ENCODE measurements around the gene MOCS1. TPM values are rescaled to one million over a fixed set of nuclear protein-coding genes. Genes with fewer than 3 reads are reported as not detected.

The MOCS1 gene
- polyA plus RNA-seq, 3 donors, result 0.05 to 0.26 (median 0.12) TPM

DNA sequence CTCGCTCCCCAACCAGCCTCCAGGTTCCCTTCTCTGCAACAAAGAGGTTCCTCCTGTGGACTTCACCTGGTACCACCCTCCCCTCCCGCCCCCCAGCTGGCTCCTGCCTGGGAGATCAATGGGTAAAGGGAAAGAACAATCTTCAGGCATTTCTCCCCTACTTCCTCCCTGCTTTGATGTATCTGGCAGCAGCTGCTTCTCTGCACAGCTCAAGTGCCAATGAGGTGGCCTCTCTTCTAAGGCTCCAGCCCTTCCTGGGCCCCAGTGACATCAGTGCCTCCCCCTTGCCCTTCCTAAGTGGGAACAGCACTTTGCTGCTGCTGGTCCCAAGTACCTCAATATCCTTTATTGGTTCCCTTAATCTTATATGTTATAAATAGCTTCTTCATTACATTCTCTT lies 23.5 kb downstream of the MOCS1 start:
- Mint-ChIP-seq H3K27ac (peak overlapping the region in 1 of 7 donors; percentile 46), H3K27me3 (ENCODE audit: low read depth in 3 of 3) (peaks cover 0 to 1% (median 0%) of the 10 kb centered on the region in 3 donors), H3K4me3 (no peak overlapping the region), H3K4me1 (no peaks in the 10 kb centered on the region), H3K36me3 (no peaks in the 10 kb centered on the region), H3K9me3 (peaks cover 0 to 6% (median 2%) of the 10 kb centered on the region in 7 donors)
- Histone ChIP-seq H3K27me3 (ENCODE audit: control insufficient read depth in 2 of 2, insufficient read depth in 2 of 2, low read length in 2 of 2) (no peaks in the 10 kb centered on the region), H3K9ac (ENCODE audit: insufficient read depth, low read length, poor library complexity, severe bottlenecking) (no peak overlapping the region), H4K20me1 (ENCODE audit: insufficient read depth, low read length) (no peaks in the 10 kb centered on the region), H3K9me3 (replicated peaks in 1 of 2; ENCODE audit: control insufficient read depth in 1 of 2, insufficient read depth in 1 of 2, low read length in 2 of 2) (peaks cover 0 to 5% of the 10 kb centered on the region in 2 donors), H3K4me1 (ENCODE audit: control insufficient read depth in 1 of 2, insufficient read depth in 2 of 2, low read length in 2 of 2) (no peaks in the 10 kb centered on the region), H2AFZ (ENCODE audit: insufficient read depth, low read depth, low read length, poor library complexity, severe bottlenecking) (no peak overlapping the region), H3K79me2 (ENCODE audit: insufficient read depth, low read length) (no peaks in the 10 kb centered on the region), H3K36me3 (replicated peaks in 1 of 2; ENCODE audit: control insufficient read depth in 1 of 2, insufficient read depth in 2 of 2, low read length in 2 of 2) (no peaks in the 10 kb centered on the region), H3K4me2 (replicated peaks; ENCODE audit: extremely low read depth, low read length, poor library complexity, severe bottlenecking) (no peak overlapping the region), H3K27ac (ENCODE audit: low read depth in 1 of 2, low read length in 2 of 2) (no peak overlapping the region), H3K4me3 (replicated peaks in 1 of 3; ENCODE audit: low read depth in 2 of 3, low read length in 3 of 3) (no peak overlapping the region)
- DNase-seq, result no peak
- intact Hi-C loops (cut with micrococcal nuclease), result no loop called here
- WGBS (ENCODE audit: insufficient coverage), result no CpG with 5 or more reads among the region's 2 CpGs
- TF ChIP-seq, protein P1, sequence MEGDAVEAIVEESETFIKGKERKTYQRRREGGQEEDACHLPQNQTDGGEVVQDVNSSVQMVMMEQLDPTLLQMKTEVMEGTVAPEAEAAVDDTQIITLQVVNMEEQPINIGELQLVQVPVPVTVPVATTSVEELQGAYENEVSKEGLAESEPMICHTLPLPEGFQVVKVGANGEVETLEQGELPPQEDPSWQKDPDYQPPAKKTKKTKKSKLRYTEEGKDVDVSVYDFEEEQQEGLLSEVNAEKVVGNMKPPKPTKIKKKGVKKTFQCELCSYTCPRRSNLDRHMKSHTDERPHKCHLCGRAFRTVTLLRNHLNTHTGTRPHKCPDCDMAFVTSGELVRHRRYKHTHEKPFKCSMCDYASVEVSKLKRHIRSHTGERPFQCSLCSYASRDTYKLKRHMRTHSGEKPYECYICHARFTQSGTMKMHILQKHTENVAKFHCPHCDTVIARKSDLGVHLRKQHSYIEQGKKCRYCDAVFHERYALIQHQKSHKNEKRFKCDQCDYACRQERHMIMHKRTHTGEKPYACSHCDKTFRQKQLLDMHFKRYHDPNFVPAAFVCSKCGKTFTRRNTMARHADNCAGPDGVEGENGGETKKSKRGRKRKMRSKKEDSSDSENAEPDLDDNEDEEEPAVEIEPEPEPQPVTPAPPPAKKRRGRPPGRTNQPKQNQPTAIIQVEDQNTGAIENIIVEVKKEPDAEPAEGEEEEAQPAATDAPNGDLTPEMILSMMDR (IDR thresholded peaks at IDR 0.05), result no peak

DNA sequence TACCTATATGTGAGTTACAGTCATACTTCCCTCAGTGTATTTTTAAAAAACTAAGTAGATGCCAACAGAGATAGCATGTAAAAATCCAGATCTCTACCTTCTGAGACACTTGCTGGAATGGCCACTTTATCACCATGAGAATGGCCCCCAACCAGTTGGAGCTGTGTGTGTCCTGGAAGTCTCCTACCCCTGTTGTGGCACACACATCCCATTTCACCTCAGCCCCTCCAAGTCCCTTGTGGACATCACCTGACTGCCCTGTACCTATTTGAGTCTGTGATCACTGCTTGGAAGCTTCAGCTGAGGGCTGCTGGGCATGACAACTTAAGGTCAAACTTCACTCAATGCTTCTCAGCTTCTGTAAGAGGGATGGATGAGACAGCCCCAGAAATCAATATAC lies 24.1 kb downstream of the MOCS1 start:
- H3K4me3 ChIP-seq (replicated peaks in 1 of 3; ENCODE audit: low read depth in 2 of 3, low read length in 3 of 3), result no peak overlapping the region
- H3K27me3 ChIP-seq (ENCODE audit: control insufficient read depth in 2 of 2, insufficient read depth in 2 of 2, low read length in 2 of 2), result no peaks in the 10 kb centered on the region
- no peak overlapping the region for H3K27ac Mint-ChIP-seq
- peaks cover 0 to 6% (median 2%) of the 10 kb centered on the region in 7 donors for H3K9me3 Mint-ChIP-seq
- no peak overlapping the region for H3K4me2 ChIP-seq (replicated peaks; ENCODE audit: extremely low read depth, low read length, poor library complexity, severe bottlenecking)
- DNase-seq, result no peak
- no peak overlapping the region for H2AFZ ChIP-seq (ENCODE audit: insufficient read depth, low read depth, low read length, poor library complexity, severe bottlenecking)
- no peak overlapping the region for H3K9ac ChIP-seq (ENCODE audit: insufficient read depth, low read length, poor library complexity, severe bottlenecking)
- H3K4me1 ChIP-seq (ENCODE audit: control insufficient read depth in 1 of 2, insufficient read depth in 2 of 2, low read length in 2 of 2), result no peaks in the 10 kb centered on the region
- H4K20me1 ChIP-seq (ENCODE audit: insufficient read depth, low read length), result no peaks in the 10 kb centered on the region
- no peaks in the 10 kb centered on the region for H3K36me3 ChIP-seq (replicated peaks in 1 of 2; ENCODE audit: control insufficient read depth in 1 of 2, insufficient read depth in 2 of 2, low read length in 2 of 2)
- TF ChIP-seq, protein P1 (IDR thresholded peaks at IDR 0.05), result no peak
- H3K36me3 Mint-ChIP-seq, result no peaks in the 10 kb centered on the region
- H3K4me3 Mint-ChIP-seq, result no peak overlapping the region
- H3K27me3 Mint-ChIP-seq (ENCODE audit: low read depth in 3 of 3), result peaks cover 0 to 1% (median 0%) of the 10 kb centered on the region in 3 donors
- no peaks in the 10 kb centered on the region for H3K4me1 Mint-ChIP-seq
- H3K9me3 ChIP-seq (replicated peaks in 1 of 2; ENCODE audit: control insufficient read depth in 1 of 2, insufficient read depth in 1 of 2, low read length in 2 of 2), result no peaks in the 10 kb centered on the region
- intact Hi-C loops (cut with micrococcal nuclease), result no loop called here
- no peaks in the 10 kb centered on the region for H3K79me2 ChIP-seq (ENCODE audit: insufficient read depth, low read length)
- H3K27ac ChIP-seq (ENCODE audit: low read depth in 1 of 2, low read length in 2 of 2), result no peak overlapping the region
